T-cell (primary cell): Measurements from ENCODE around the gene ARSB. TPM values are rescaled to one million over a fixed set of nuclear protein-coding genes. Genes with fewer than 3 reads are reported as not detected.

ENCODE experiments used
- ATAC-seq, 4 experiments: fragments of 200-7000 bp in 3 of 4; fragments of 150-1000 bp in 1 of 4; cut with Tn5 transposase; replicated peaks in 1 of 4; 1 replicate in 3 of 4; 2 replicates in 1 of 4; pipeline ENCODE4 v1.10.0; 2021; ENCODE audit warnings: moderate library complexity in 3 of 4, mild to moderate bottlenecking in 2 of 4, moderate number of reproducible peaks in 1 of 4
- CTCF ChIA-PET, 2 donors: fragments of 300-600 bp; sonication (Branson Sonifier 250); formaldehyde crosslinking; loops; one replicate each; lab custom pipeline; 2022; ENCODE audit warnings: antibody characterized with exemption in 2 of 2; lab: Charles Lee
- POLR2A ChIA-PET, 2 donors: fragments of 300-600 bp; sonication (Branson Sonifier 250); formaldehyde crosslinking; loops; one replicate each; lab custom pipeline; 2022; ENCODE audit warnings: antibody characterized with exemption in 2 of 2; lab: Charles Lee
- DNase-seq, 35 experiments: peaks; one replicate each; pipeline versions ENCODE4 v3.0.0 to v3.0.0-alpha.2; 2013 to 2023
- H3K27ac ChIP-seq: one replicate; pipeline ENCODE4 v1.5.1; 2013; ENCODE audit warnings: low read length
- H3K27me3 ChIP-seq, 2 experiments: replicated peaks in 1 of 2; 1 replicate in 1 of 2; 2 replicates in 1 of 2; pipeline versions ENCODE4 v1.6.1 to v1.7.0; 2013; ENCODE audit warnings: low read length in 1 of 2, mixed read lengths in 1 of 2; ENCODE audit not compliant: control insufficient read depth in 2 of 2, insufficient read depth in 2 of 2; ENCODE audit errors: extremely low read depth in 1 of 2
- H3K36me3 ChIP-seq, 2 donors: 1 replicate in 1 of 2; 2 replicates in 1 of 2; pipeline versions ENCODE4 v1.6.1 to v1.7.0; 2013; ENCODE audit warnings: low read length in 1 of 2; ENCODE audit not compliant: control insufficient read depth in 2 of 2, insufficient read depth in 1 of 2; ENCODE audit errors: extremely low read depth in 1 of 2
- H3K4me1 ChIP-seq, 2 experiments: 1 replicate in 1 of 2; 2 replicates in 1 of 2; pipeline versions ENCODE4 v1.6.1 to v1.7.0; 2013; ENCODE audit warnings: low read length in 2 of 2, mixed read lengths in 1 of 2; ENCODE audit not compliant: insufficient read depth in 2 of 2, control insufficient read depth in 1 of 2; ENCODE audit errors: extremely low read depth in 1 of 2
- H3K4me3 ChIP-seq, 2 donors: 1 replicate in 1 of 2; 2 replicates in 1 of 2; pipeline versions ENCODE4 v1.5.1 to v1.7.0; 2013; ENCODE audit warnings: mild to moderate bottlenecking in 2 of 2, low read length in 1 of 2, moderate library complexity in 1 of 2; ENCODE audit not compliant: control insufficient read depth in 1 of 2; ENCODE audit errors: extremely low read depth in 1 of 2
- H3K9me3 ChIP-seq: 2 replicates; pipeline ENCODE4 v1.7.0; 2013
- H3K27ac Mint-ChIP-seq, 2 donors: one replicate each; pipeline ENCODE4 v1.8.0; 2020 to 2021; ENCODE audit warnings: mild to moderate bottlenecking in 2 of 2, mixed read lengths in 2 of 2
- H3K27me3 Mint-ChIP-seq, 2 donors: one replicate each; pipeline ENCODE4 v1.8.0; 2021 to 2022; ENCODE audit warnings: mixed read lengths in 2 of 2
- H3K36me3 Mint-ChIP-seq: one replicate; pipeline ENCODE4 v1.8.0; 2021; ENCODE audit warnings: mixed read lengths
- H3K4me1 Mint-ChIP-seq, 3 donors: one replicate each; pipeline ENCODE4 v1.8.0; 2020 to 2022; ENCODE audit warnings: mixed read lengths in 3 of 3, mild to moderate bottlenecking in 1 of 3
- H3K4me3 Mint-ChIP-seq, 3 donors: one replicate each; pipeline ENCODE4 v1.8.0; 2020 to 2022; ENCODE audit warnings: mild to moderate bottlenecking in 3 of 3, mixed read lengths in 3 of 3, moderate library complexity in 3 of 3
- H3K9me3 Mint-ChIP-seq, 3 donors: one replicate each; pipeline ENCODE4 v1.8.0; 2020 to 2022; ENCODE audit warnings: mixed read lengths in 3 of 3
- WGBS: methylation state at CpG from one replicate; pipeline ENCODE4 v1.1.5; 2013; ENCODE audit warnings: missing lambda C conversion rate; ENCODE audit not compliant: insufficient coverage; 5-methylcytosine and 5-hydroxymethylcytosine counted together
- total RNA-seq, 35 experiments: library from RNA in 6 of 35; stranded (reverse) in 6 of 35; fragments of 120-200 nt in 1 of 35; gene quantifications; one replicate each; pipeline versions ENCODE4 v1.2.1 to v1.2.4 and lab custom pipeline; 2013 to 2026

Gene ARSB
- total RNA-seq, 5 donors from 2014 or later (not counting 1 experiment from before 2014, with no cell fraction given) = 5.6 to 7.1 (median 6.9) TPM

- ChIA-PET CTCF (interaction anchor here in 1 of 2 donors (0.7 kb wide), 1 partner anchor 252 kb away, joined by 3 read pairs; no protein-coding TSS in a partner anchor), POLR2A (no interaction called here)
- ATAC-seq (no peak), DNase-seq (no peak)
- H3K36me3 Mint-ChIP-seq = no peaks in the 10 kb centered on the region
- no peaks in the 10 kb centered on the region for H3K36me3 ChIP-seq
- no peaks in the 10 kb centered on the region for H3K27me3 ChIP-seq
- 23% methylated on average over 1 of the region's 2 CpGs for WGBS
- H3K4me3 Mint-ChIP-seq = no peak overlapping the region
- no peaks in the 10 kb centered on the region for H3K27me3 Mint-ChIP-seq
- no peak overlapping the region for H3K4me3 ChIP-seq
- no peaks in the 10 kb centered on the region for H3K4me1 ChIP-seq
- peaks cover 0 to 8% (median 0%) of the 10 kb centered on the region in 3 donors for H3K9me3 Mint-ChIP-seq
- H3K27ac ChIP-seq = no peak overlapping the region
- H3K4me1 Mint-ChIP-seq = peaks cover 0 to 10% (median 0%) of the 10 kb centered on the region in 3 donors
- H3K9me3 ChIP-seq = no peaks in the 10 kb centered on the region
- H3K27ac Mint-ChIP-seq = peak overlapping the region in 1 of 2 donors; percentile 15
Observed at GRCh38 chr5:78758169-78758839, 226.8 kb downstream of the ARSB start.

- H3K27ac ChIP-seq = no peak overlapping the region
- ATAC-seq = no peak
- H3K9me3 ChIP-seq = no peaks in the 10 kb centered on the region
- no peak overlapping the region for H3K27ac Mint-ChIP-seq
- ChIA-PET CTCF (no interaction called here), POLR2A (no interaction called here)
- 100% methylated on average over 1 of the region's 7 CpGs for WGBS
- H3K27me3 Mint-ChIP-seq = no peaks in the 10 kb centered on the region
- no peak for DNase-seq
- H3K4me3 ChIP-seq = no peak overlapping the region
- H3K4me3 Mint-ChIP-seq = no peak overlapping the region
- no peaks in the 10 kb centered on the region for H3K36me3 ChIP-seq
- peaks cover 0 to 8% (median 0%) of the 10 kb centered on the region in 3 donors for H3K9me3 Mint-ChIP-seq
- H3K27me3 ChIP-seq = no peaks in the 10 kb centered on the region
- peaks cover 0 to 10% (median 0%) of the 10 kb centered on the region in 3 donors for H3K4me1 Mint-ChIP-seq
- H3K36me3 Mint-ChIP-seq = no peaks in the 10 kb centered on the region
- H3K4me1 ChIP-seq = no peaks in the 10 kb centered on the region
Observed at GRCh38 chr5:78757269-78758053, 227.6 kb downstream of the ARSB start.

DNA sequence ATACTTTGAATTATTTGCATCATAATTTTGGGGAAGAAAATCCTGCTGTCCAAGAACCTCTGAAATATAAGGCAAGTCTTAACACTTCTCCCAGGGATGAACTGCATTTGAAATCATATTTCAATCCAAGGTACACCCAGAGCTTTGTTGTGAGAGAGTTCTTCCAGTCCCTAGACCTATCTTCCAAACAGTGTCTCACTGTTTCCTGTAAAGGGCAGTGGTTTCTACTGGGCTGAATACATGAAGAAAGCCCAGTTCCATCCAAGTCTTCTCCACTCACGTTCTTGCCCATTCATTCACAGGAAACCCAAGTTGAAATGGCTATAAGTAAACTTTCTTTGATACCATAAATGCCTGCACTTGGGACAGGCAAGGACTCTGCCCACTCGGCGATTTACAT lies 228.3 kb downstream of the ARSB start:
- Histone ChIP-seq H3K4me1 (no peaks in the 10 kb centered on the region), H3K27ac (no peak overlapping the region), H3K4me3 (no peak overlapping the region), H3K36me3 (no peaks in the 10 kb centered on the region), H3K9me3 (no peaks in the 10 kb centered on the region), H3K27me3 (no peaks in the 10 kb centered on the region)
- POLR2A ChIA-PET = no interaction called here
- peaks cover 0 to 2% (median 0%) of the 10 kb centered on the region in 3 donors for H3K9me3 Mint-ChIP-seq
- no peak overlapping the region for H3K27ac Mint-ChIP-seq
- CTCF ChIA-PET = no interaction called here
- 92% methylated on average over 3 of the region's 3 CpGs for WGBS
- ATAC-seq (no peak), DNase-seq (no peak)
- H3K27me3 Mint-ChIP-seq = no peaks in the 10 kb centered on the region
- H3K4me3 Mint-ChIP-seq = no peak overlapping the region
- no peaks in the 10 kb centered on the region for H3K36me3 Mint-ChIP-seq
- H3K4me1 Mint-ChIP-seq = peaks cover 0 to 10% (median 0%) of the 10 kb centered on the region in 3 donors

DNA sequence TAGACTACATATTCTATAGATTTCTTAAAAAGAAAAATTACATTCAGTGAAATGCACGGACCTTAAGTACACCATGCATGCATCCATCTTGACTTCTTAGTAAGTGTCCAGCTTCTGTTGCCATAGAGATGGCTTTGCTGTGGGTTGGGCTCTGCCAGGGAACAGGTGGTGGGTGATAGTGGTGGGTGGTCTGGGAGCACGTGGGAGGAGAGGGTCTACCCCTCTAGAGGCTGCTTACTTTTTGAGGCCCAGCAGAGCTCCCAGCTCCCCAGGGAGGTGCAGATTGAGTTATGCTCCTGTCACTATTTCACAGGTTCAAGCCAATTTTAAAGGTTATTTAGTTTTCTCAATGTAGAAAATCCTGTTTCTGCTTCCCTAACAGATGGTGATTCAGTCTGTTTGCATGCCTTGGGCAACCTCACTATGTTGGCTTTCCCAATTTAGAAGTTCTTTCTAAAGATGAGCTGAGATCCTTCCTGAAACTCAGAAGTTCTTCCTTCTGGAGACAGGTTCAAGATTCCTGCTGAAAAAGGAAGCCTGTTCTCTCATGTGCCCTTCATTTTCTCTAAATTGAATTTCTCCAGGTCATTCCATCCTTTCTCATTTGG lies 229.2 kb downstream of the ARSB start:
- ChIA-PET POLR2A (no interaction called here), CTCF (no interaction called here)
- ATAC-seq (no peak), DNase-seq (no peak)
- Histone ChIP-seq H3K36me3 (no peaks in the 10 kb centered on the region), H3K4me1 (no peaks in the 10 kb centered on the region), H3K27me3 (no peaks in the 10 kb centered on the region), H3K27ac (no peak overlapping the region), H3K4me3 (no peak overlapping the region), H3K9me3 (no peaks in the 10 kb centered on the region)
- no peak overlapping the region for H3K4me3 Mint-ChIP-seq
- no peaks in the 10 kb centered on the region for H3K36me3 Mint-ChIP-seq
- H3K4me1 Mint-ChIP-seq = peaks cover 0 to 10% (median 0%) of the 10 kb centered on the region in 3 donors
- H3K27ac Mint-ChIP-seq = no peak overlapping the region
- H3K27me3 Mint-ChIP-seq = no peaks in the 10 kb centered on the region
- WGBS = no CpG with 5 or more reads among the region's 2 CpGs
- H3K9me3 Mint-ChIP-seq = no peaks in the 10 kb centered on the region

- Histone ChIP-seq H3K4me3 (no peak overlapping the region), H3K9me3 (no peaks in the 10 kb centered on the region), H3K27ac (no peak overlapping the region), H3K27me3 (no peaks in the 10 kb centered on the region), H3K4me1 (no peaks in the 10 kb centered on the region), H3K36me3 (no peaks in the 10 kb centered on the region)
- H3K9me3 Mint-ChIP-seq = no peaks in the 10 kb centered on the region
- ChIA-PET POLR2A (no interaction called here), CTCF (interaction anchor here in 1 of 2 donors (0.6 to 0.9 kb wide), 2 partner anchors 10 to 1176 kb away, joined by 3 to 6 read pairs; no protein-coding TSS in a partner anchor)
- no peaks in the 10 kb centered on the region for H3K27me3 Mint-ChIP-seq
- DNase-seq (no peak), ATAC-seq (no peak)
- H3K36me3 Mint-ChIP-seq = no peaks in the 10 kb centered on the region
- H3K4me3 Mint-ChIP-seq = no peak overlapping the region
- no peak overlapping the region for H3K27ac Mint-ChIP-seq
- no CpG with 5 or more reads among the region's 2 CpGs for WGBS
- peaks cover 0 to 7% (median 0%) of the 10 kb centered on the region in 3 donors for H3K4me1 Mint-ChIP-seq
Observed at GRCh38 chr5:78754655-78755054, 230.5 kb downstream of the ARSB start.

- Mint-ChIP-seq H3K27me3 (no peaks in the 10 kb centered on the region), H3K9me3 (no peaks in the 10 kb centered on the region), H3K36me3 (no peaks in the 10 kb centered on the region), H3K4me1 (peaks cover 0 to 7% (median 0%) of the 10 kb centered on the region in 3 donors), H3K27ac (no peak overlapping the region), H3K4me3 (no peak overlapping the region)
- no peaks in the 10 kb centered on the region for H3K9me3 ChIP-seq
- 40% methylated on average over 1 of the region's 4 CpGs for WGBS
- H3K27me3 ChIP-seq = no peaks in the 10 kb centered on the region
- no peak overlapping the region for H3K4me3 ChIP-seq
- DNase-seq (no peak), ATAC-seq (no peak)
- H3K27ac ChIP-seq = no peak overlapping the region
- no peaks in the 10 kb centered on the region for H3K36me3 ChIP-seq
- no peaks in the 10 kb centered on the region for H3K4me1 ChIP-seq
- ChIA-PET CTCF (interaction anchor here in 1 of 2 donors (0.6 kb wide), 1 partner anchor 273 kb away, joined by 3 read pairs; no protein-coding TSS in a partner anchor), POLR2A (no interaction called here)
Observed at GRCh38 chr5:78753093-78753531, 232.0 kb downstream of the ARSB start.
